Measurements from ENCODE around the gene CHCHD4.

DNA sequence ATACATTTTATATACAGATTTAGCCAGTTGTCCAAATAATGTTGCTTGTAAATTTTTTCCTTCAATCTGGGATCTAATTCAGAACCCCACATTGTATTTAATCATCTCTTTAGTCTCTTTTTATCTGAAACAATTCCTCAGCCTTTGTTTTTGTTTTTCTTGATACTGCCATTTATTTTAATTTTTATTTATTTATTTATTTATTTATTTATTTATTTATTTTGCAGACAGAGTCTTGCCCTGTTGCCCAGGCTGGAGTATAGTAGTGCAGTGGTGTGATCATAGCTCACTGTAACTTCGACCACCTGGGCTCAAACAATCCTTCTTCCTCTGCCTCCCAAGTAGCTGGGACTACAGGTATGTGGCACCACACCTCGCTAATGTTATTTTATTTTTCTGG, 61.5 kb downstream of the CHCHD4 start:
- TF ChIP-seq POLR2A (IDR thresholded peaks at IDR 0.05; ENCODE audit: low read length) (no peak), GATA1 (IDR thresholded peaks at IDR 0.05; ENCODE audit: low read depth, low read length) (no peak)
